GM12874 (cell line): ENCODE measurements around the gene TUBA8.
A peak's percentile ranks its signal among the peaks of the same experiment; 100 is the strongest.

Experiments used
- CTCF ChIP-seq: IDR thresholded peaks from 2 replicates; pipeline ENCODE4 v1.5.1; 2011; ENCODE audit warnings: low read depth, mild to moderate bottlenecking, control low read depth, low read length, moderate library complexity; ENCODE audit not compliant: insufficient read depth

The TUBA8 gene

DNA sequence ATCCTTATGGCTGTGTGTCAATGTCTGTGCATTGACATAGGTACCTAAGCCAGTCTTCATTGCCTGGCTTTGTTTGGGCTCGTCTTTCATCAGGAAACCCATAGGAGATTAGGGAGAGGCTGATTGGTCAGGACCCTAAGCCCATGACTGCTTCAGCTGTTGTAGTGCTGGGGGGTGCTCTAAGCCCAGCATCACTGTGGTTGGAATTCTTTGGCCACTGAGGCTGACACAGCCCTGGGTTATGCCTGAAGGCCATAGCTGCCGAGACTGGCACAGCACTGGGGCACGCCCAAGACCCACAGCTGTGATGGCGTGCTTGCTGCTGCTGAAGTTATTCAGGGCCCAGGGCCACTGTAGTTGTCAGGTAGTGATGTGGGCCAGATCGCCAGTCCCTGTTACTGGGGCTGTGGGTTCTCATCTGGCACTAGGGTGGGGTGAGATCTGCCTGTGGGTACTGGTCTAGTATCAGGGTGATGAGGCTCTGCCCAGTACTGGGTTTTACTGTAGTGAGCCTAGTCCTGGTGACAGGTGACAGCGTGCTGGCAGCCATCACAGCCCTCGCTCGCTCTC lies 44.3 kb downstream of the TUBA8 start:
- TF ChIP-seq CTCF: no peak

DNA sequence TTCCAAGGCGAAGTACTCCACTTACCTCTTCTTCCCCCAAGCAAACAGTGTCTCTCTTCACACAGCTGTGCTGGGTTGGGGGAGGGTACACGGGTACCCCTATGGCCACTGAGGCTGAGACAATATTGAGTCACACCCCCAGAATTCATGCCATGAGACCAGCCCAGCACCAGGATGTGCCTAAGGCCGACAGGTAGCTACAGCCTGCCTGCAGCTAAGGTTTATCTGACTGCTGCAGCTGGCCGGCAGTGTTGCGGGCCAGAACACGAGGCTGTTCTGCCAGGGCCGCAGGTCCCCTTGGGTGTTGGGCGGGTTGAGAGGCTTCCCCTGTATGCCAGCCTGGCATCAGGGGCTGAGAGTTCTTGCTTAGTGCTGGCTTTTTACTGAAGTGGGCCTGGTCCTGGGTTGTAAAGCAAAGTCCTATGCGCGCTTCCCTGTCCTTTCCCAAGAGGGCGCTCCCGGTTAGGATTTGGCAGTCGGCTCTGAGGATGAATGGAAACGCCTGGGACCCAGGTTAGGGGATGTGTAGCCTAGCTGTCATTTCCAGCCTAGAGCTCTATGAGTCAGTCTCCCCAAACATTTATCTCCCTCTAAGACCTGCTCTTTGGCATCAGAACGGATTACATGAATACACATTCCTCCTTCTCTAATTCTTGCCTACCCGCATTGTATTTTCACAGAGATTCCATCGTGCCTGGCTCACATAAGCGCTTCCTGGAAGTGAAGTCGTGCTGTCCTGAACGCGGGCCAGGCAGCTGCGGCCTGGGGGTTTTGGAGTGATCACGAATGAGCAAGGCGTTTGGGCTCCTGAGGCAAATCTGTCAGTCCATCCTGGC lies 46.5 kb downstream of the TUBA8 start:
- TF ChIP-seq CTCF: peak; percentile 60

DNA sequence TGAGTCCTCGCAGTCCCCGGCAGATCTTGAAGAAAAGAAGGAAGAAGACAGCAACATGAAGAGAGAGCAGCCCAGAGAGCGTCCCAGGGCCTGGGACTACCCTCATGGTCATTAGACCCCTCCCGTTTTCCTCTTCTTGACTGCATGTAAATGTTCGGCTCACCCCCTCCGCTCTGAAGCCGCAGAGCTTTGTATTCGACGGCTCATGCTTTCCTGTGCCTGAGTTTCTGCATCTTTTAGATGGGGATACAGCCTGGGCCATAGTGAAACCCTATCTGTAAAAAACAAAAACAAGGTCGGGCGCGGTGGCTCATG lies 47.1 kb downstream of the TUBA8 start:
- TF ChIP-seq CTCF: no peak

DNA sequence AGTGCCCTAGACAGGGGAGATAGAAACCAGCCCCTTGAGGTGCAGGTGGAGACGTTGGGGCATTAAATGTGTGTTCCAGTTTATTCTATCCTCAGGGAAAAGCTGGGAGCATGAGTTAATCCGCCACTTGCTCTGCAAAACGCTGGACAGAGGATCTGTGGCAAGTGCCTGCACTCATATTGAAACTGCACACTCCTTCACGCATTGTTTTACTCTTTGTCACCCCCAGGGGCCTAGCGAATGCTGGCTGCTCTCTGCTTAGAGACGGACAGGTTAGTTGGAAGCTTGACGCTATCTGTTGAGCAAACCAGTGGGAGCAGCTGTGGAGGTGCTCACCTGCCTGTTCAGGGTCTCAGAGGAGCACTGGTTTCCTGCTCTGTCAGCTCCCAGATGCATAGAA lies 53.2 kb downstream of the TUBA8 start:
- 0 out of 2 replicates have a peak, but pooled peaks have one; percentile 29 for TF ChIP-seq CTCF
